Activated T-helper 1 cell treated with anti-CD3 and anti-CD28 coated beads, Interleukin-12 subunit alpha, Interleukin-12 subunit beta, Interleukin-2, Interleukin-4 antibody, amounts not matched to agents 30 ng/mL and 10 ng/mL and 1 ng/mL, durations not matched to agents 14 hours and 24 hours and 36 hours (primary cell): Measurements from ENCODE around the gene SOAT1. TPM values are rescaled to one million over a fixed set of nuclear protein-coding genes. Genes with fewer than 3 reads are reported as not detected.
"Not testable (repeated sequence)": the region's sequence is repeated elsewhere in the genome, so short reads cannot be mapped to it uniquely, and the experiment has no call there.

Source experiments
- DNase-seq: peaks from one replicate; pipeline ENCODE4 v3.0.0; 2021; ENCODE audit warnings: low spot score
- H3K27ac Mint-ChIP-seq: one replicate; pipeline ENCODE4 v1.8.0; 2021; ENCODE audit warnings: mild to moderate bottlenecking, mixed read lengths
- H3K27me3 Mint-ChIP-seq: one replicate; pipeline ENCODE4 v1.8.0; 2022; ENCODE audit warnings: mild to moderate bottlenecking, moderate library complexity, mixed read lengths; ENCODE audit not compliant: insufficient read depth
- H3K36me3 Mint-ChIP-seq: one replicate; pipeline ENCODE4 v1.8.0; 2021; ENCODE audit warnings: low read depth, mixed read lengths
- H3K4me1 Mint-ChIP-seq: one replicate; pipeline ENCODE4 v1.8.0; 2021; ENCODE audit warnings: low read depth, mixed read lengths
- H3K4me3 Mint-ChIP-seq: one replicate; pipeline ENCODE4 v1.8.0; 2021; ENCODE audit warnings: mild to moderate bottlenecking, moderate library complexity, mixed read lengths
- H3K9me3 Mint-ChIP-seq: one replicate; pipeline ENCODE4 v1.8.0; 2021; ENCODE audit warnings: mixed read lengths
- intact Hi-C: fragments of 100-400 bp; cut with micrococcal nuclease; formaldehyde crosslinking; loops from one replicate; pipeline ENCODE4 v1.15.1; 2024
- total RNA-seq: library from RNA; stranded (reverse); gene quantifications from 2 replicates; pipeline ENCODE4 v1.2.3, GENCODE V29; 2022

The SOAT1 gene
- total RNA-seq, 1 donor from 2014 or later, result 49.0 TPM

DNA sequence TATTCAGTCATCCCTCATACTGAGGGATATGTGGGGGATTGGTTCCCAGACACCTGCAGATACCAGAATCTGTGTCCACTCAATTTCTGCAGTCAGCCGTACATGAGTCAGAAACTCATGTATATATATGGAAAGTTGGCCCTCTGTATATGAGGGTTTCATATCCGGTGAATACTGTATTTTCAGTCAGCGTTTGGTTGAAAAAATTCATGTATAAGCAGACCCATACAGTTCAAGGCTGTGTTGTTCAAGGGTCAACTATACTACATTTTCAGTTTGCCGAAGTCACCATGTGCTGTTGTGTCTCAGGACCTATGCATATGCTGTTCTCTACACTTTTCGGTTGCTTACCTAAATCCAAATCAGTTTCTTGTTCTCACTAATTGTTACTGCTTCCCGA is 82.6 kb downstream of the SOAT1 start:
- H3K27me3 Mint-ChIP-seq, result peaks cover 4% of the 10 kb centered on the region
- H3K4me3 Mint-ChIP-seq, result no peak overlapping the region
- intact Hi-C loops, result no loop called here
- no peaks in the 10 kb centered on the region for H3K36me3 Mint-ChIP-seq
- no peaks in the 10 kb centered on the region for H3K4me1 Mint-ChIP-seq
- no peak overlapping the region for H3K27ac Mint-ChIP-seq
- no peaks in the 10 kb centered on the region for H3K9me3 Mint-ChIP-seq
- no peak for DNase-seq

- Mint-ChIP-seq H3K4me3 (no peak overlapping the region), H3K9me3 (no peaks in the 10 kb centered on the region), H3K4me1 (no peaks in the 10 kb centered on the region), H3K27ac (no peak overlapping the region), H3K27me3 (peaks cover 2% of the 10 kb centered on the region), H3K36me3 (no peaks in the 10 kb centered on the region)
- DNase-seq, result no peak
- intact Hi-C loops, result no loop called here
Observed at GRCh38 chr1:179380299-179380698, 86.7 kb downstream of the SOAT1 start.

DNA sequence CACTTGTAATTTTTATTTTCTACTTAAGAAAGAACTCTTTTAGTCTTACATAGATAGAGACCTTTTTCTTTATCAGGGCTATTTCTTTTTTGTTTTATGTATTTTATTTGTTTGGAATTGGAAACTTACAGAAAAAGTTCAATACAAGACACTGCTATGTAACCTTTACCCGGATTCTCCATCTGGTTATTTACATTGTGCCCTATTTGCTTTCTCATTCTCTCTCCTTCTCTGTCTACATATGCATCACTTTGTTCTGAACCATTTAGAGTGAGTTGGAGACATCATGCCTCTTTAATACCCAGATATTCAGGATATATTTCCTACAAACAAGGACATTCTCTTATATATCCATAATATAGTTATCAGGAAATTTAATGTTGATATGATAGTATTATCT is 90.4 kb downstream of the SOAT1 start:
- Mint-ChIP-seq H3K4me3 (no peak overlapping the region), H3K27ac (no peak overlapping the region), H3K36me3 (no peaks in the 10 kb centered on the region), H3K9me3 (no peaks in the 10 kb centered on the region), H3K27me3 (no peaks in the 10 kb centered on the region), H3K4me1 (no peaks in the 10 kb centered on the region)
- intact Hi-C loops, result no loop called here
- DNase-seq, result no peak

DNA sequence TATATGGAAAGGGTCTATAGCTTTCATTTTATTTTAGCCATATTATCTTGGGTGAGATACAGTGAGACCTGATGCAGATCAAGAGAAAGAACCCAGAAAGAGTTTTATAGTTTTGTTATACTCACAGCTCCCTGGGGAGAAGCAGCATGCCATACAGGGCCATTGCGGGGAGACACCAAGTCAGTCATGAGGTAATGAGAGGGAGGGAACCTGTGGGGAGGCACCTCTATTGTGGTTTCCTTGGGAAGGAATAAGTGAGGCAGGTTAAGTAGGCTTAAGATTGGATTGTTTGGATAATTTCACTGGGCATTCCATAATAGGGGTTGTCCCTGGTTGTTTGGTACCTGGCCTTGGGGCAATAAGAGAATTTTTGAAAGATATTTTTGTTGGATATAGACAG is 91.9 kb downstream of the SOAT1 start:
- Mint-ChIP-seq H3K9me3 (no peaks in the 10 kb centered on the region), H3K36me3 (no peaks in the 10 kb centered on the region), H3K4me3 (no peak overlapping the region), H3K27me3 (no peaks in the 10 kb centered on the region), H3K4me1 (no peaks in the 10 kb centered on the region), H3K27ac (no peak overlapping the region)
- intact Hi-C loops, result no loop called here
- no peak for DNase-seq

DNA sequence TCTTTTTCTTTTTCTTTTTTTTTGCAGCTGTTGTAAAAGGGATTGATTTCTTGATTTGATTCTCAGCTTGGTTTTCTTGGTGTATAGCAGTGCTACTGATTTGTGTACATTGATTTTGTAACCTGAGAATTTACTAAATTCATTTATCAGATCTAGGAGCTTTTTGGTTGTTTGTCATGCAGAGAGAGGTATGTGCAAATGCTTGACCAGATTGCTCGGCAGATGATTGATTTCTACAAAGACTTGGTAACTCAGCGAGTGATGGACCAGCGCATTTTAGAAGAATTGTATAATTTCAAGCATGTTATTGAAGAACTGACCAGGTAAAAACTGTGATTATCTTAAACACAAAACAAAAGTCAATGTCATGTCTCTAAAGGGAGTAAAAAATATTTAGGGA is 100.1 kb downstream of the SOAT1 start:
- no peak overlapping the region for H3K4me3 Mint-ChIP-seq
- intact Hi-C loops, result no loop called here
- no peak overlapping the region for H3K27ac Mint-ChIP-seq
- peaks cover 3% of the 10 kb centered on the region for H3K27me3 Mint-ChIP-seq
- no peaks in the 10 kb centered on the region for H3K4me1 Mint-ChIP-seq
- peaks cover 26% of the 10 kb centered on the region for H3K9me3 Mint-ChIP-seq
- no peak for DNase-seq
- no peaks in the 10 kb centered on the region for H3K36me3 Mint-ChIP-seq

DNA sequence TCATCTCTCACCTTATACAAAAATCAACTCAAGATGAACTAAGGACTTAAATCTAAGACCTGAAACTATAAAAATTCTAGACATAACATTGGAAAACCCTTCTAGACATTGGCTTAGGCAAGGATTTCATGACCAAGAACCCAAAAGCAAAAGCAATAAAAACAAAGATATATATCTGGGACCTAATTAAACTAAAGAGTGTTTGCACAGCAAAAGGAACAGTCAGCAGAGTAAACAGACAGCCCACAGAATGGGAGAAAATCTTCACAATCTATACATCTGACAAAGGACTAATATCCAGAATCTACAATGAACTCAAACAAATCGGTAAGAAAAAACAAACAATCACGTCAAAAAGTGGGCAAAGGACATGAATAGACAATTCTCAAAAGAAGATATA is 105.8 kb downstream of the SOAT1 start:
- H3K27me3 Mint-ChIP-seq, H3K36me3 Mint-ChIP-seq, H3K9me3 Mint-ChIP-seq, intact Hi-C loops, H3K4me3 Mint-ChIP-seq, DNase-seq, H3K4me1 Mint-ChIP-seq, H3K27ac Mint-ChIP-seq: not testable (repeated sequence)

Other genes starting within 250 kb of the SOAT1 start
- 41.3 and 44.1 TPM in 2 replicates for gene TOR3A, start 211.7 kb upstream of the SOAT1 start, total RNA-seq
- 9.5 and 11.4 TPM in 2 replicates for gene ABL2, start 64.1 kb upstream of the SOAT1 start, total RNA-seq
- not detected in 2 replicates for gene AXDND1, start 72.2 kb downstream of the SOAT1 start, total RNA-seq